Brain microvascular endothelial cell (primary cell): Measurements from ENCODE around the gene STK32C.
A peak's percentile ranks its signal among the peaks of the same experiment; 100 is the strongest.

Experiments
- DNase-seq: peaks from one replicate; pipeline ENCODE4 v3.0.0-alpha.2; 2020
- H3K27ac ChIP-seq: fragments of 250-450 bp; sonication (Bioruptor Pico); 2 replicates; pipeline ENCODE4 v1.5.1; 2020; ENCODE audit warnings: mild to moderate bottlenecking, moderate library complexity
- H3K27me3 ChIP-seq: fragments of 250-450 bp; sonication (Bioruptor Pico); replicated peaks from 2 replicates; pipeline ENCODE4 v1.5.1; 2020; ENCODE audit warnings: mild to moderate bottlenecking
- H3K36me3 ChIP-seq: fragments of 250-450 bp; sonication (Bioruptor Pico); replicated peaks from 2 replicates; pipeline ENCODE4 v1.5.1; 2020; ENCODE audit warnings: mild to moderate bottlenecking
- H3K4me3 ChIP-seq: 2 replicates; pipeline ENCODE4 v1.5.1; 2011; ENCODE audit warnings: low read depth, mild to moderate bottlenecking, control low read depth, low read length, moderate library complexity
- in situ Hi-C: cut with HindIII; loops from 2 replicates; pipeline ENCODE4 v1.10.0; 2017; ENCODE audit warnings: low sequenced_read_pairs, low pct_ligation_motif_present
- TF ChIP-seq, protein P1 (sequence below): IDR thresholded peaks from 2 replicates; pipeline ENCODE4 v1.5.1; 2011; ENCODE audit warnings: low read depth, mild to moderate bottlenecking, moderate library complexity, low read length, control low read depth, inconsistent platforms; ENCODE audit errors: missing control alignments

Gene STK32C

DNA sequence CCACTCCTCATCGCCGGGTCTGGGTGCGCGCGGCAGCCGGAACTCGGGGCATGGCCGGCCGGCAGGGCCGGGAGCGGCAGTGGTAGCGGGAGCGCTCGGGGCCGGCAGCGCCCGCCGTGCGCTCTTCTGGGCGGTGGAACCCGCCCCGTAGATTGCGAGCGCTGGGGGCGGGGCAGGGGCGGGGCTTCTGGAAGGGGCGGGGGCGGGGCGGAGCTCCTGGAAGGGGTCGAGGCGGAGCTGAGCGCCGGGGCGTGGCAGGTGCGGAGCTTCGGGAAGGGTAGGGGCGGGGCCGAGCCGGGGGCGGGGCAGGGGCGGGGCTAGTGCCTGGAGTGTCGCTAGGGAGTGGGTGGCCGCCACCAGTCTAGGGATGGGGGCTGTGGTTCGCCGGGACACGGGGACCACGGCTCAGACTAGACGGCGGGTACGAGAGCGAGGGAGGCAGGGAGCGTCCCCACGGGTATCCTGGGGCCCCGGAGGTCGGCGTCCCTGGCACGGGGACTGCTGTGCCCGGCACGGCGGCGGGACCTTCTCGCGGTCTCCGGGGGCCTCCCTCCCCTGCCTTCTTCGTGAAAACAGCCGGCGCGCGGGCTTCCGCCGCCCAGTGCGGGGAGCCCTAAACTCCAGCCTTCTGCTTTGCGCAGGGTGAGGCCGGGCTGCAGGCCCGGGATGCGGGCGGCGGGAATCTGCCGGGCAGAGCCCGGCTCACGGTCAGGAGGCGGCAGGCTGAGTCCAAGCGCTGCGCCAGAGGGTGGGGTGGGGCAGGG, at the start of gene STK32C:
Gene STK32C (minus strand): TSS at position 128 of the 764 bp plus-strand sequence. CDS start 117 bp downstream, at position 11.
- no peaks in the 10 kb centered on the region for H3K36me3 ChIP-seq
- no peaks in the 10 kb centered on the region for H3K27me3 ChIP-seq
- DNase-seq, result peak; percentile 77
- TF ChIP-seq, protein P1, sequence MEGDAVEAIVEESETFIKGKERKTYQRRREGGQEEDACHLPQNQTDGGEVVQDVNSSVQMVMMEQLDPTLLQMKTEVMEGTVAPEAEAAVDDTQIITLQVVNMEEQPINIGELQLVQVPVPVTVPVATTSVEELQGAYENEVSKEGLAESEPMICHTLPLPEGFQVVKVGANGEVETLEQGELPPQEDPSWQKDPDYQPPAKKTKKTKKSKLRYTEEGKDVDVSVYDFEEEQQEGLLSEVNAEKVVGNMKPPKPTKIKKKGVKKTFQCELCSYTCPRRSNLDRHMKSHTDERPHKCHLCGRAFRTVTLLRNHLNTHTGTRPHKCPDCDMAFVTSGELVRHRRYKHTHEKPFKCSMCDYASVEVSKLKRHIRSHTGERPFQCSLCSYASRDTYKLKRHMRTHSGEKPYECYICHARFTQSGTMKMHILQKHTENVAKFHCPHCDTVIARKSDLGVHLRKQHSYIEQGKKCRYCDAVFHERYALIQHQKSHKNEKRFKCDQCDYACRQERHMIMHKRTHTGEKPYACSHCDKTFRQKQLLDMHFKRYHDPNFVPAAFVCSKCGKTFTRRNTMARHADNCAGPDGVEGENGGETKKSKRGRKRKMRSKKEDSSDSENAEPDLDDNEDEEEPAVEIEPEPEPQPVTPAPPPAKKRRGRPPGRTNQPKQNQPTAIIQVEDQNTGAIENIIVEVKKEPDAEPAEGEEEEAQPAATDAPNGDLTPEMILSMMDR, result no peak
- peak within 1 kb of the TSS; percentile 72 for H3K4me3 ChIP-seq
- H3K27ac ChIP-seq, result no peak within 1 kb of the TSS
- in situ Hi-C loops, result no loop called here

DNA sequence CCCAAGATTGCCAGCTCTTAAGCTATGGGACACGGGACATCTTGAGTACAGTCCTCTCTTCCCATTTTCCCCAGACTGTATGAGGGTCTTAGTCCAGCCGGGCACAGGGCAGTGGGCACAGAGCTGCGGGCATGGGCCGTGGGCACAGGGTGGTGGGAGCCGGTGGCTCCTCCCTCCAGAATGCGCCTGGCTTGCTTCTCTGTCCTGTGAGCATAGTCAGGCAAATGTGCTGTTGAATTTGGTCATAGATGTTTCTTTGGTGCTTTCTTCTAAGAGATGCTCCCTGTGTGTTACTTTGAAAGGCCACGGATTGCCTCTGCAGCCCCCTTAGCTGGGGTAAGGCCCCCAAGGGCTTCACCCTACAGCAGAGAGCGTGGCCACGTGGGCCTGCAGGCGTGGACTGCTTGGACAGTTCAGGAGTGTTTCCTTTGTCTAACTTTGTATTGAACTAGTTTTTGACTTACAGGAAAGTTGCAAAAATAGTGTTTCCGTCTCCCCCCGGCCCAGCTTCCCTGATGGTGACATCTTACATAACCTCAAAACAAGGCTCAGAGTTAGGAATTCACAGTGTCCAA, 49.0 kb upstream of the STK32C start:
- TF ChIP-seq, protein P1, result no peak
- no peaks in the 10 kb centered on the region for H3K36me3 ChIP-seq
- in situ Hi-C loops, result no loop called here
- H3K27ac ChIP-seq, result no peak overlapping the region
- H3K27me3 ChIP-seq, result no peaks in the 10 kb centered on the region
- no peak for DNase-seq
- no peak overlapping the region for H3K4me3 ChIP-seq

DNA sequence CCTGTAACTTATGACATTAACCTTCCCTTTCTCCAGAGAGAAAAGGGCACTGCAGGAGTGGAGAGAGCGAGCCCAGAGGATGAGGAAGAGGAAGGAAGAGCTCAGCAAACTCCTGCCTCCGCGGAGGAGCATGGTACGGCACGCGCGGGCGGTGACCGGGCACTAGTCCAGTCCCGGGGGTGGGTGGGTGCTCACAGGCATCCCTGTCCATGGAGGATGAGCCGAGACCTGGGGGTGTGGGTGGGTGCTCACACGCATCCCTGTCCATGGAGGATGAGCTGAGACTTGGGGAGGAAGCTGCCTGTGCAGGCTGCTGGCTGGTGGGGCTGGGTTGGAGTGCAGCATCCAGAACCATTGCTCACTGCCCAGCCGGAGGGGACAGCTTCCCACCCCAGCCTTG, 48.0 kb upstream of the STK32C start:
- Histone ChIP-seq H3K27ac (no peak overlapping the region), H3K36me3 (no peaks in the 10 kb centered on the region), H3K27me3 (no peaks in the 10 kb centered on the region), H3K4me3 (no peak overlapping the region)
- TF ChIP-seq, protein P1, result no peak
- no peak for DNase-seq
- in situ Hi-C loops, result no loop called here

DNA sequence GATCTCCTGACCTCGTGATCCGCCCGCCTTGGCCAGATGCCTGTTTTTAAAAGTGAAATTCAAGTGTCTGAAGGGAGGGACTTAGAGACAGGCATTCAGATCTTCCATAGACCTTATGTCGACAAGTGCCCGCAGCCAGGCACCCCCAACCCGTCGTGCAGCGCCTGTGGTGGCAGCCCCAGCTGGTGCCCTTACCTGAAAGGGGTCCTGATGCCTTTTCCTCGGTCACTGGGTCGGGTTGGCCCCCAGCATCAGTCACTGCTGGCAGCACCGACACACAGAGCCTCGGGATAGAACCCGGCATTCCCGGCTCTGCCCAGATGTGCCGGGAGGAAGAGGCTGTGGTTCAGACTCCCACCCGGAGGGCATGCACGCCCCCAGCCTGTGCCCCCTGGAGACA, 47.5 kb upstream of the STK32C start:
- Histone ChIP-seq H3K27me3 (no peaks in the 10 kb centered on the region), H3K27ac (no peak overlapping the region), H3K36me3 (no peaks in the 10 kb centered on the region), H3K4me3 (no peak overlapping the region)
- TF ChIP-seq, protein P1, result no peak
- no peak for DNase-seq
- in situ Hi-C loops, result no loop called here

DNA sequence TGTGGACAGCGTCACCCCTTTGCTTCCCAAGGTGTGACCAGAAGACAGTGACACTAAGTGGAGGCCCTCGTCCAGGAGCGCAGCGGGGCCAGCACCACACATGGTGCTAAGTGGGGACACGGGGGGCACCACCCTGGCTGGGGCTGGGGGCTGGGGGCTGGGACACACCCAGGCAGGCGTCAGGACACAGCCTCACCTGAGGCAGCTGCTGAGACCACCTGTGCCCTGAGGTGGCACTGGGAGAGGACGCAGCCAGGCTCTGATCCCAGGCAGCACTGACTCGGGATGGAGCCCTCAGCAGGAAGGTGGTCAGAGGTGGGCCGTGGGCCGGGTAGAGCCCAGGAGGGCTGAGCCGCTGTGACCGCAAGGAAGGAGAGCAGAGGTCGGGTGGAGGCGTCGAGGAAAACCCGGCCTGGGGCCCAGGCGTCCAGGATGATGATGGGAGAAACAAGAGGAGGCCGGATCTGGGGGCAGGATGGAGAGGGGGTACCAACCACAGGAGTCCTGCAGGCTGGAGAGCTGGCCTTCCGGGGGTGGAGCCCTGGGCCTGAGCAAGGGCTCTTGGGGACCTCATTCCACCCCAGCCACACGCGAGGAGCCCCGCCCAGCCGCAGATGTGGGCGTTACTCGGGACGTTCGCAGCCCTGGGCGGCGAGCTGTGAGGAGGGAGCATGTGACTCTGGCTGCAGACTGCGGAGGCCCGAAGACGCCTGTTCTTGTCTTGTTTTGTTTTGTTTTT, 46.8 kb upstream of the STK32C start:
- TF ChIP-seq, protein P1, result no peak
- no peak overlapping the region for H3K4me3 ChIP-seq
- H3K36me3 ChIP-seq, result no peaks in the 10 kb centered on the region
- in situ Hi-C loops, result no loop called here
- H3K27me3 ChIP-seq, result no peaks in the 10 kb centered on the region
- no peak overlapping the region for H3K27ac ChIP-seq
- no peak for DNase-seq
